ENCODE measurements around the gene CCL20.
"Not testable (repeated sequence)": the region's sequence is repeated elsewhere in the genome, so short reads cannot be mapped to it uniquely, and the experiment has no call there.

CCL20 gene, protein sequence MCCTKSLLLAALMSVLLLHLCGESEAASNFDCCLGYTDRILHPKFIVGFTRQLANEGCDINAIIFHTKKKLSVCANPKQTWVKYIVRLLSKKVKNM

DNA sequence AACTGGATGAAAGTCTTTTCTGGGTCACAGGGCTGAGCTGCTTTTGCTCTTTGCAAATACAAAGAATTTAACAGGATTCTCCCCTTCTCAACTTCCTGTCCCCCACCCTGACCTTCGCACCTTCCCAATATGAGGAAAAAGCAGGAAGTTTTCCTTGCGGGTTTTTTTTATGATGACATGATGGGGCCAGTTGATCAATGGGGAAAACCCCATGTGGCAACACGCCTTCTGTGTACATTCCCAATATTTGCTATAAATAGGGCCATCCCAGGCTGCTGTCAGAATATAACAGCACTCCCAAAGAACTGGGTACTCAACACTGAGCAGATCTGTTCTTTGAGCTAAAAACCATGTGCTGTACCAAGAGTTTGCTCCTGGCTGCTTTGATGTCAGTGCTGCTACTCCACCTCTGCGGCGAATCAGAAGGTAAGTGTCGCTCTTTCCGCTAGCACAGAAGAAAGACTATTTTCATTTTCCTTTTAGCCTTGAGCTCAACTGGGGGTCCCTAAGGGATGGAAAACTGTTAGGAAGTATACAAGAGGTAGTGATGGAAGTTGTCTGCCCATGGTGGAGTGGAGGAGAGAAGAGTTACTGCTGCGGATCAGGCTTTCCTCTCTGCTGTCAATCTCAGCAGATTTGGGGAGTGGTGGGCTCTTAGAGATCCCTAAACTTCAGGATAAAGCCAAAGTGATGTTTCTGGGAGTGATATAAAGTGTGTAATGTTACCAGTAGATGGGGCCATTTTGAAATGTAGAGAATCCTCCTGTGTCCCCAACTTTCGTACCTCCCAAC lies at the start of gene CCL20:
Gene CCL20, plus strand, starts transcription at position 281 of the 792 bp plus-strand sequence. Its CDS starts 70 bp downstream, at position 351.
- DNase-seq: no peak

DNA sequence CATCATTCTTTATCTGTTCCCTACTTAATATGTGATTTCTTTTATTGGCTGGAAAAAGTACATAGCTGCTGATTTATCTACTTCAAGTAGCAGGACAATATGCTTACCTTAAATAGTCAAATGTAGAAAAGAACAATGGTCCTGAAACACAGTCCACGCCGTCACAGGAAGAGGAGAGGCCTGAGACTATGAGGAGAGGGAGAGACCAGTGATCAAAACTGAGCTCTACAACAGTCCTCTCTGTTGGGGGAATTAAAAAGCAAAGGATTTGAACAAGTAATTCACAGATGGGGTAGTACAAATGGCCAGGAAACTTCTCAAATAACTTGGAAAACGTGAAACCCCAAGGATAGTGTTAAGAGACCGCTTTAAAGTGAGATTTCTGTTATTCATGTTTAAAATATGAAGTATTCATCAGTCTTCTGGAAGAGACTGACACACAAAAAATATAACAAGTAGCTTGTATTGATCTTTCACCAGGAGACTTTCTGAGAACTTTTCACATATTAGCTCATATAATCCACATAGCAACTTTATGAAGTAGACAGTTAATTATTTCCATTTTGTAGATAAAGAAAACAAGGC lies 47.8 kb upstream of the CCL20 start:
- DNase-seq: no peak

DNA sequence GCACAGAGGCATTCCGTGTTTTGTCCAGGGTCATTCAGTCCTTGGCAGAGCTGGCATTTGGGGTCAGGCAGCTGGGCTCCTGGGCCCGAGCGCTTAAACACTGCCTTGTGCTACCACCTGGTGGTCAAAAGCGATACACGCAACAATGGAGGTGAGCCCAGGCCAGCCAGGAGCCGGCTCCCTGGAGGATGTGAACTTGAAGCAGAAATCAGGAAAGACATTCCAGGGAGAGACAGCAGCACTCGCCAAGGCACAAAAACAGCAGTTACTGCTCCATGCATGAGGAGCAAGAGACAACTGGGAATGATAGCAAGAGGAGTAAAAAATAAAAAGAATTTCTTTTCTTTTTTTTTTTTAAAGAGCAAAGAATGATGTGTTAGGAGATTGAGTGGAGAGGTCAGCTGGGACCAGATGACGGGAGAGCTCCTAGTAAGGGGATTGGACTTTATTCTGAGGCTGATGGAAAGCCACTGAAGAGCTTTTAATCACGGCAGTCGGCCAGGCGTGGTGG lies 47.2 kb upstream of the CCL20 start:
- DNase-seq: peak; percentile 29

- no peak for DNase-seq
Observed at GRCh38 chr2:227767830-227768229, 45.8 kb upstream of the CCL20 start.

DNA sequence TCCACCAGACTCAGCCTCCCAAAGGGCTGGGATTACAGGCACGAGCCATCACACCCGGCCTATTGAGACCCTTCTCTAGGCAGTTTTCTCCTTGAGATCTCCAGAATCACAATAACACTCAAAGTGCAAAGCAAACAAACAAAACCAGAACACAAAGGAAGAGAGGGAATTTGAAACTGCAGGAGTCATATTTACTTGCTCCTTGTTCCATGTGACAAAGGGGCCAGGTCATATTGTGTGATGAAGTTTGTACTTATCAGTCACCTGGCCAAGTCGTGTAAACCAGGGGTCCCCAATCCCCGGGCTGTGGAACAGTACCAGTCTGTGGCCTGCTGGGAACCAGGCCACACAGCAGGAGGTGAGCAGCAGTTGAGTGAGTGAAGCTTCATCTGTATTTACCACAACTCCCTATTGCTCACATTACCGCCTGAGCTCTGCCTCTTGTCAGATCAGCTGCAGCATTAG lies 41.4 kb upstream of the CCL20 start:
- DNase-seq: no peak

GRCh38 chr2:227772932-227773331 lies 40.7 kb upstream of the CCL20 start:
- DNase-seq: no peak

GRCh38 chr2:227774011-227774624 lies 39.5 kb upstream of the CCL20 start:
- DNase-seq: no peak

DNA sequence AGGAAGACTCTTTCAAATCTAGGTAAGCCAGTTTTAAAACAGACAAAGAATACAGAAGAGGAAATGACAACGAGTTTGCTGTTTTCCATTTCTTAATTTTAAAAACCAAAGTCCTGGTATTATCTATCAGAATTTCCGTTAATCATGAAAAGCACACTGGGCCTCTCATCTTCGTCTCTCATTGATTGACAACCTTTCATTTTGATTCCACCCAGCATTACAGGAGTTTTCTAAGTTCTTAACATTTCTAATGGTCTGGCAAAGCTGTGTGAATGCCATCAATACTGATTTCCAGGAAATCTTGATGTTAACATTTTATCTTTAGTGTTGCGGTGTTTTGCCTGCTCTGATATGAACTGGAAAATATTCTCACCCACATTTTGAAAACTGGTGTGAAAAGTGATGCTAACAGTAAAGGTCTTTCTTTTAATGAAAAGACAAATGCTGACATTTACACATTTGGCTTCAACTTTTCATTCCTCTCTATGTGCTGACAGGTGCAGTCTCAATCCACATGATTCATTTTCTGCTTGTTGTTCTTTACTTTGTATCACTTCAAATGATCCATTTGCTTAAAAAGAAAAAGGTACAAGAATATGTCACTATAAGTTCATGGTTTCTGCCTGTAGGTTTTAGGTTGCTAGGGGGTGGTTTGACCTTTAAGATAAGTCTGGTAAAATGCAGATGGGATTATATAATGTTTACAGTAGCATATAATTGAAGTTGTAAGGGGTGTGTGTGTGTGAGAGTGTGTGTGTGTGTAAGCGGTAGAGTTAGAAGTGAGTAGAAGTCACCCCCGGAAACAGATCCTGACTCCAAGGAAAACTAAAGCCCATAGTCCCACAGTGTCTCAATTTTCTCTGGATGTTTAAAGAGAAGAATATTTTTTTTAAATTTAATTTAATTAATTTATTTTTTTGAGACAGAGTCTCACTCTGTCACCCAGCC lies 38.5 kb upstream of the CCL20 start:
- DNase-seq: no peak

DNA sequence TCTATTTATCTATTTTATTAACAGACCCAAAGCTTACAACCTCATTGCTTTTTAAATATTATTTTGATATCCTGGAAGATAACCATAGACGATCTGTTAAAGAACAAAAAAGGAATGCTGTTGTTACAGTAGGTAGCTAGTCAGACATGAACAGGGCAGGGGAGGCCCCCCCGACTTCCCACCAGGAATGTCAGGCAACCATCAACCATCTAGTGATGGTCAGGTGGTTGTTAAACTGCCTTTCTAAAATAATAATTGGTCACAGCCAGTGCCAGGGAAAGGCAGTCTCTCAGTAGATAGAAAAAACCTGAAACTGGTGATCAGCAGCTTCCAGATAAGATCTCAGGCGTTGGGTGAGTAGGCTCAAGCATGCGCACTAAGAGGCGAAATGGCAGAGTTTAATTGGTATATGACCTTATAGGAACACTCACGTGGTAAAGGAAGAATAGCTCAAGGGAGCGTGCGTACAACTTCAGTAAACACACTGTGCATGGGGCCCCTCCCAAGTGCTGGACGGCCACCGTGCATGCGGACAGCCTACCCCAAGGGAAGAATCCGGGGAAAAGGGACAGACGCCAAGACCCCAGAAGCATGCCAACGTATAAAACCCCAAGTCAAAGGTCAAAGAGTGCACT lies 32.5 kb upstream of the CCL20 start:
- DNase-seq: no peak

DNA sequence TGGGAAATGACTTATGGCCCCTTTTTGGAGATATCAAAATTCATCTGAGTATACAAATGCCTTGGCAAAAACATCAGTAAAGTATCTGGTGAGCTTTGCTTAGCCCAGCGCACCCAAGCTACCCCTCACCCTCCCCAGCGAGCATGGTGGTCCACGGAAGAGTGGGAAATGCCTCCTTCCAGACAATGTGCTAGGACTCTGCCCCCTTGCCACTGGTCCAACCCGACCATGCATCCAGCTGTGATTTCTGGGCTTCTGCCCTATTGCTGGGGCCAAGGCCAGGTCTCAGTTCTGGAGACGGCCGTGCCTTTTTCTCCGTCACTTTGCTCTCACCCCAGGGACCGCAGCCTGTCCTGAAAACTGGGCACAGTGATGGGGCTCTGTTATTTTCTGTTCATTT lies 31.8 kb upstream of the CCL20 start:
- no peak for DNase-seq

GRCh38 chr2:227782804-227783203 lies 30.8 kb upstream of the CCL20 start:
- DNase-seq: no peak

DNA sequence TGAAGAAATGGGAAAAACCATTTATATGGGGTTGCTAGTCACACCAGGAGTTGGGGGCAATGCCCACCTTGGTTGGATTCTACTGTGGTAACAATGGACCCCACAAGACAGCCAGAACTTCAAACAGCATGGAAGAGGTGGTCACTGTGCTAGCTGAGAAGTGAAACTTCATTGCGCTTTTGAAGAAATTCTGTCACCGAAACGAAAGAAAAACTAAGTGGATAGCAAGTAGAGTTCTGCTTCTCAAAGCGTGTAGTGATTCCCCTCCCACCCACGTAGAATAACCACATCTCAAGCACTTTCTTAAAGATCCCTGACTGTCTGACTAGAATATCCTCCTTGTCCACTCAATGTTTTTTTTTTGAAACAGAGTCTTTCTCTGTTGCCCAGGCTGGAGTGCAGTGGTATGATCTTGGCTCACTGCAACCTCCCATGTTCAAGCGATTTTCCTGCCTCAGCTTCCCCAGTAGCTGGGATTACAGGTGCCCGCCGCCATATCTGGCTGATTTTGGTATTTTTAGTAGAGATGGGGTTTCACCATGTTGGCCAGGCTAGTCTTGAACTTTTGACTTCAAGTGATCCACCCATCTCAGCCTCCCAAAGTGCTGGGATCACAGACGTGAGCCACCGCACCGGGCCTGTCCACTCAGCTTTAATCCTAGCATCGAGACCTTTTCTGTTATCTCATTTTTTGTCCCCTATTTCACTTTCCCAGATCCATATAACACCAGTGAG lies 30.1 kb upstream of the CCL20 start:
- DNase-seq: no peak

DNA sequence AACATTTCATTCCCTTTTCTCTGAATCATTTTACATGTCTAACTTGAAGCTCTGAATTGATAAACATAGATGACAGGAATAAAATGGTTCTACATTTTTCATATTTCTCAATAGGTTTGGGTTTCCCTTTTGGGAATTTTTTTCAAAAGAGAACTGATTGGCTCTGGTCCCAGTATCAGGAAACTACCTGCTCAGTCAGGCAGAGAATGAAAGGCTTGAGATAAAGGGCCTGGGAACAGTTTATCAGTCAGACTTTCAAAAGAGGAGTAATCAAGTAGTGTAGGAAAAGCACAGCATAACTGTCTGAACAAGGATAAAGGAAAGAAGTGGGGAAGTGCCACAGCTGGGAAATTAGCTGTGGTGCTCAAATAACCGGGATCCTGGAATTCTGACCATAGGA lies 28.3 kb upstream of the CCL20 start:
- no peak for DNase-seq

GRCh38 chr2:227788561-227789018 lies 25.1 kb upstream of the CCL20 start:
- DNase-seq: no peak

DNA sequence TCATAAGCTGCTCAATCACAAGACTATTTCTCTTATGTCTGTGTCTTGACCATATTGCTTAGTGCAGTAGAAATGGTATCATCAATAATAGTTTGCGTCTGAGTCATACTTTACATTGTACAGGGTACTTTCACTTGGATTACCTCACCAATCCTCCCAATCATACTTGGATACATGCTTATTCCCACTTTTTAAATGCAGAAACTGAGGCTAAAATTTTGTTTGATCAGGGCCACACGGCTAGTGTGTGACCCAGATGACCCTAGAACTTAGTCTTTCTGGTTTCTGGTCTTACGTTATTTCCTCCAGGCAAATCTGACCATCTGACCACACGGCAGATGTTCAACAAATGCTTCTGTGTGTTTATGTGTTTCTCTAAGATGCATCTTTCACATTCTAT lies 23.8 kb upstream of the CCL20 start:
- no peak for DNase-seq

DNA sequence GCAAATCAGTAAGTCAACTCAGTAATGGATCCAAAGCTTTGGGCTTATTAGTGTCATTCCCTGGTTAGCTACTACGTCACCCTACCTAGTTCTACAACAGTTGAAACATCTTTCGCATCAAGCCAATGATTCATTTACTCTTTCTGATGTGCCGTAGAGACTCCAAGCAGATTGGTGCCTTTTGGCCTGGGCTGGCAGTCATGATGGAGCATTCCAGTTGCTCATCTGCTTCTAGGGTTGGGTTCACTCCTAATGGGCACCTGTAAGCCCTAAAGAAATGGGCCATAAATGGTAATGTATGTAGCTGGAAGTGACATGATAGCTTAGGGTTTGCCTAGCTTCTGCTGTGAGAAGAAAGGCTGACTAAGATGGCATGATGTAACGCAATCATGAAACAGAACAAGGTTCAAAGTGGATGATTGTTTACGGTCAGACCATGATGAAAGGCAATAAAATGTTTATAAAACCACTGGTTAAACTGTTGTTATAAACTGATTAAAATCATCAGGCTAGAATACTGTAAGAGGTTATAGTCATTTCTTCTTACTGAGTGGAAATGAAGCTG lies 20.4 kb upstream of the CCL20 start:
- no peak for DNase-seq

- DNase-seq: no peak
Observed at GRCh38 chr2:227796045-227796711, 17.5 kb upstream of the CCL20 start.

GRCh38 chr2:227796768-227797167 lies 16.9 kb upstream of the CCL20 start:
- not testable (repeated sequence) for DNase-seq

- DNase-seq: no peak
Observed at GRCh38 chr2:227799202-227799601, 14.4 kb upstream of the CCL20 start.

- no peak for DNase-seq
Observed at GRCh38 chr2:227802882-227803281, 10.8 kb upstream of the CCL20 start.
